ENCODE data around the gene NUCKS1.

DNA sequence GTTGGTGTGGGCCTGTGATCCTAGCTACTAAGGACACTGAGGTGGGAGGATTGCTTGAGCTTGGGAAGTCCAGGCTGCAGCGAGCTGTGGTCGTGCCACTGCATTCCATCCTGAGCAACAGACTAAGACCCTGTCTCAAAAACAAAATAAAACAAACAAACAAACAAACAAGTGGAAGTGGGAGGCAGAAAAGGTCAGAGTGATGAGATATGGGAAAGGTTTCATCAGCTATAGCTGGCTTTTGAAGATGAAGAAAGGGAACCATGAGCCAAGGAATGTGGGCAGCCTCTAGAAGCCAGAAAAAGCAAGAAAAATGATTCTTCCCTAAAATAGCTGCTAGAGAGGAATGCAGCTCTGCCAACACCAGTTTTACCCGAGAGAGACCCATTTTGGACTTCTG, 10.6 kb upstream of the NUCKS1 start:
- TF ChIP-seq RARB (CRISPR knock-in tag; IDR thresholded peaks at IDR 0.05) (no peak), TOX (CRISPR knock-in tag; IDR thresholded peaks at IDR 0.05; ENCODE audit: borderline replicate concordance) (no peak), PPARA (CRISPR knock-in tag; IDR thresholded peaks at IDR 0.05; ENCODE audit: borderline replicate concordance) (no peak), ARNTL (CRISPR knock-in tag; IDR thresholded peaks at IDR 0.05; ENCODE audit: borderline replicate concordance, low read depth) (no peak)
- TF ChIP-seq, protein P1, sequence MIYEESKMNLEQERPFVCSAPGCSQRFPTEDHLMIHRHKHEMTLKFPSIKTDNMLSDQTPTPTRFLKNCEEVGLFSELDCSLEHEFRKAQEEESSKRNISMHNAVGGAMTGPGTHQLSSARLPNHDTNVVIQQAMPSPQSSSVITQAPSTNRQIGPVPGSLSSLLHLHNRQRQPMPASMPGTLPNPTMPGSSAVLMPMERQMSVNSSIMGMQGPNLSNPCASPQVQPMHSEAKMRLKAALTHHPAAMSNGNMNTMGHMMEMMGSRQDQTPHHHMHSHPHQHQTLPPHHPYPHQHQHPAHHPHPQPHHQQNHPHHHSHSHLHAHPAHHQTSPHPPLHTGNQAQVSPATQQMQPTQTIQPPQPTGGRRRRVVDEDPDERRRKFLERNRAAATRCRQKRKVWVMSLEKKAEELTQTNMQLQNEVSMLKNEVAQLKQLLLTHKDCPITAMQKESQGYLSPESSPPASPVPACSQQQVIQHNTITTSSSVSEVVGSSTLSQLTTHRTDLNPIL (CRISPR knock-in tag; IDR thresholded peaks at IDR 0.05; ENCODE audit: low read depth): no peak
- TF ChIP-seq, protein P2, sequence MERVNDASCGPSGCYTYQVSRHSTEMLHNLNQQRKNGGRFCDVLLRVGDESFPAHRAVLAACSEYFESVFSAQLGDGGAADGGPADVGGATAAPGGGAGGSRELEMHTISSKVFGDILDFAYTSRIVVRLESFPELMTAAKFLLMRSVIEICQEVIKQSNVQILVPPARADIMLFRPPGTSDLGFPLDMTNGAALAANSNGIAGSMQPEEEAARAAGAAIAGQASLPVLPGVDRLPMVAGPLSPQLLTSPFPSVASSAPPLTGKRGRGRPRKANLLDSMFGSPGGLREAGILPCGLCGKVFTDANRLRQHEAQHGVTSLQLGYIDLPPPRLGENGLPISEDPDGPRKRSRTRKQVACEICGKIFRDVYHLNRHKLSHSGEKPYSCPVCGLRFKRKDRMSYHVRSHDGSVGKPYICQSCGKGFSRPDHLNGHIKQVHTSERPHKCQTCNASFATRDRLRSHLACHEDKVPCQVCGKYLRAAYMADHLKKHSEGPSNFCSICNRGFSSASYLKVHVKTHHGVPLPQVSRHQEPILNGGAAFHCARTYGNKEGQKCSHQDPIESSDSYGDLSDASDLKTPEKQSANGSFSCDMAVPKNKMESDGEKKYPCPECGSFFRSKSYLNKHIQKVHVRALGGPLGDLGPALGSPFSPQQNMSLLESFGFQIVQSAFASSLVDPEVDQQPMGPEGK (CRISPR knock-in tag; IDR thresholded peaks at IDR 0.05; ENCODE audit: borderline replicate concordance): no peak
- TF ChIP-seq, protein P3, sequence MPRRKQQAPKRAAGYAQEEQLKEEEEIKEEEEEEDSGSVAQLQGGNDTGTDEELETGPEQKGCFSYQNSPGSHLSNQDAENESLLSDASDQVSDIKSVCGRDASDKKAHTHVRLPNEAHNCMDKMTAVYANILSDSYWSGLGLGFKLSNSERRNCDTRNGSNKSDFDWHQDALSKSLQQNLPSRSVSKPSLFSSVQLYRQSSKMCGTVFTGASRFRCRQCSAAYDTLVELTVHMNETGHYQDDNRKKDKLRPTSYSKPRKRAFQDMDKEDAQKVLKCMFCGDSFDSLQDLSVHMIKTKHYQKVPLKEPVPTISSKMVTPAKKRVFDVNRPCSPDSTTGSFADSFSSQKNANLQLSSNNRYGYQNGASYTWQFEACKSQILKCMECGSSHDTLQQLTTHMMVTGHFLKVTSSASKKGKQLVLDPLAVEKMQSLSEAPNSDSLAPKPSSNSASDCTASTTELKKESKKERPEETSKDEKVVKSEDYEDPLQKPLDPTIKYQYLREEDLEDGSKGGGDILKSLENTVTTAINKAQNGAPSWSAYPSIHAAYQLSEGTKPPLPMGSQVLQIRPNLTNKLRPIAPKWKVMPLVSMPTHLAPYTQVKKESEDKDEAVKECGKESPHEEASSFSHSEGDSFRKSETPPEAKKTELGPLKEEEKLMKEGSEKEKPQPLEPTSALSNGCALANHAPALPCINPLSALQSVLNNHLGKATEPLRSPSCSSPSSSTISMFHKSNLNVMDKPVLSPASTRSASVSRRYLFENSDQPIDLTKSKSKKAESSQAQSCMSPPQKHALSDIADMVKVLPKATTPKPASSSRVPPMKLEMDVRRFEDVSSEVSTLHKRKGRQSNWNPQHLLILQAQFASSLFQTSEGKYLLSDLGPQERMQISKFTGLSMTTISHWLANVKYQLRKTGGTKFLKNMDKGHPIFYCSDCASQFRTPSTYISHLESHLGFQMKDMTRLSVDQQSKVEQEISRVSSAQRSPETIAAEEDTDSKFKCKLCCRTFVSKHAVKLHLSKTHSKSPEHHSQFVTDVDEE (CRISPR knock-in tag; IDR thresholded peaks at IDR 0.05): no peak
- TF ChIP-seq, protein P4, sequence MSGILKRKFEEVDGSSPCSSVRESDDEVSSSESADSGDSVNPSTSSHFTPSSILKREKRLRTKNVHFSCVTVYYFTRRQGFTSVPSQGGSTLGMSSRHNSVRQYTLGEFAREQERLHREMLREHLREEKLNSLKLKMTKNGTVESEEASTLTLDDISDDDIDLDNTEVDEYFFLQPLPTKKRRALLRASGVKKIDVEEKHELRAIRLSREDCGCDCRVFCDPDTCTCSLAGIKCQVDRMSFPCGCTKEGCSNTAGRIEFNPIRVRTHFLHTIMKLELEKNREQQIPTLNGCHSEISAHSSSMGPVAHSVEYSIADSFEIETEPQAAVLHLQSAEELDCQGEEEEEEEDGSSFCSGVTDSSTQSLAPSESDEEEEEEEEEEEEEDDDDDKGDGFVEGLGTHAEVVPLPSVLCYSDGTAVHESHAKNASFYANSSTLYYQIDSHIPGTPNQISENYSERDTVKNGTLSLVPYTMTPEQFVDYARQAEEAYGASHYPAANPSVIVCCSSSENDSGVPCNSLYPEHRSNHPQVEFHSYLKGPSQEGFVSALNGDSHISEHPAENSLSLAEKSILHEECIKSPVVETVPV (CRISPR knock-in tag; IDR thresholded peaks at IDR 0.05): no peak
